GM18507 (cell line): ENCODE results near the gene LTB4R.

Experiments
- DNase-seq: peaks from one replicate; pipeline ENCODE4 v3.0.0; 2011; ENCODE audit warnings: low read depth; ENCODE audit not compliant: insufficient read length; ENCODE audit errors: extremely low spot score
- FAIRE-seq: peaks from 2 replicates; lab custom pipeline; 2011; peaks lifted over from hg19 to GRCh38; lab: Jason Lieb, UNC

Gene LTB4R

DNA sequence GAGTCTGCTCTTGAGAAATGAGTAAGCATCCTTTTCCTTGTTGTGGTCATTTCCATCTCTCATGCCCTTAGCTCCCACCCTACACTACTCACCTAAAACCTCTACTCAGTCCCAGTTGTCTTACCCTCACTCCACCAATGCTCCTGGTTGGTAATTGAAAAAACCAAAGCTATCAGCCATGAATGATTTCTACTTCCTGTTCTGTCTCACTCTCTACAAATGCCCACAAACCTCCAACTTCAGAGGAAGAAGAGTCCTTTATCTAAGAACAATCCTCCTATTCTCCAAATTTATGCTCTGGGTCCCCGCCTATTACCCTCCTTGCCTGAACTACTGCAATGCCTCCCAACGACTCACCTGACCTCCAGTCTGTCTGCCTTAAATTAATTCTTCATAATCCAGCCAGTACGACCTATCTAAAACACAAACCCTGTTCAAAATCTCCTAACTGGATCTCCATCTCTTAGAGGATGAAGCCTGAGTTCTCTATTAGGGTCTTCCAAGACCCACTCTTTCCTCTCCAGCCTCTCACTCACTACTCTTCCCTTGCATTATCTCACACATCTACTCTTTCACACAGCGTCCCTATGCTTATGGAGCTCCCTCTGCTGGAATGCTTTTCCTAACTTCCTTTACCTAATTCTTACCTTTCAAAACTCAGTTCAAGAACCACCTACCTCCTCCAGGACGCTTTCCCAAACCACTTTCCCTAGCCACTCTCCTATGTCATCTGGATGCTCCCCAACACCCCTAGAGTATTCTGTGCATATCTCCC lies 13.9 kb upstream of the LTB4R start:
- DNase-seq (no peak), FAIRE-seq (no peak)

DNA sequence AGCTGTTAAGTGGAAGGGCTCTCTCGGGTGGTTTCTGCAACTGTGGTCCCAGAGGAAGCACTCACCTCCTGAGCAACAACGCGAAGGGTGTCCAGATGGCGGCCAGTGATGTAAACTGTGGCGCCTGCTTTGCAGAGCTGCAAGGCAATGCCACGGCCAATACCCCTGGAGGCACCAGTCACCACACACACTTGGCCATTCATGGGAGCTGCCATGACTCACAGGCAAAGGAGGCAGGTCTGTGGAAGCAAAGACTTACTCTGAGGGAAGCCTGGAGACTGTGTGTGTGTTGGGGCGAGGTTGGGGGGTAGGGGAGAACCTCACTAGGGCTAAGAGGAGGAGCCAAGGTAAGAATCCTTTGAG lies 12.4 kb upstream of the LTB4R start:
- FAIRE-seq (no peak), DNase-seq (no peak)

DNA sequence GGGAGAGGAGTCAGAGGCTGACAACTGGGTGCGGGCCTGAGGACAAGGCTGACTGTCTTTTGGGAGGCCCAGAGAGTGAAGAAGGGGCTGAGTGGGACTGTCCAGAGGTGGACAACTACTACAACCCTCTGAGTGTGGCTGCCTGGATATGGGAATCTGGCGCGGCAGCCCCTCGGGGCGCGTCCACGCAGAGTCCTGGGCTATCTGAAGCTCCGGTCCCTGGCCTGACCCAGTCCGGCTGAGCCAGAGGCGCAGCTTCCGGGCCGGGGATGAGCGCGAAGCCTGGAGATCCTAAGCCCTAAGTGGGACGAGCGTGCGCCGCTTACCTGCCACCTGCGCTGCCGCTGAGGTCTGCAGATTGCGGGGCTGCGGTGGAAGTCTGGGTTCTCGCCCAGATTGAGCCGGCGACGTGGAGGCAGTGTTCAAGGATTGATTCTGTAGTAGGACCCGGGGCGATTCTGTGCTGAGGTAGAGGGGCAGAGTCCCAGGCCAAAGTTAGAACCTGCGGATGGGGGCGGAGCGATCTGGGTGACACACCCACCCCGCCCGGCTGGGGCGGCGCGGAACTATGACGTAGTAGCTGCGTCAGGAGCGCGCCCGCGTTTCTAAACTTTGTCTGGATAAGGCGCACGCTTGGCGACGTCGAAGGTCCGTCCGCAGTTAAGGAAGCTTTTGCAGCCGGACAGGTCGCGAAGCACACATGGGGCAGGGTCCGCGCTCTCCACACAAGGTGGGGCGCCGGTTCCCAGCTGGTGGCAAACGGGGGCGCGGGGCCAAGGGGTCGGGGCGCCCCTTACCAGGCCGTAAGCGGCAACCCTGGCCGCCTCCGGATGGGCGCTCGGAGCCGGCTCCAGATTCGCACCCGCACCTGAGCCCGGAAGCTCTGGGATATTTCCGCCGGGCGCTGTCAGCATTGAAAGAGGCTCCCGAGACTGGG lies 11.8 kb upstream of the LTB4R start, which contains the start of the genes DHRS1 and NOP9:
DHRS1 (minus strand) TSS at position 526 of the 937 bp plus-strand sequence. CDS start 674 bp downstream, outside the sequence.
NOP9 (plus strand) TSS at position 596 of the 937 bp plus-strand sequence; CDS start at position 701, 105 bp downstream.
- FAIRE-seq: peak; percentile 94

DNA sequence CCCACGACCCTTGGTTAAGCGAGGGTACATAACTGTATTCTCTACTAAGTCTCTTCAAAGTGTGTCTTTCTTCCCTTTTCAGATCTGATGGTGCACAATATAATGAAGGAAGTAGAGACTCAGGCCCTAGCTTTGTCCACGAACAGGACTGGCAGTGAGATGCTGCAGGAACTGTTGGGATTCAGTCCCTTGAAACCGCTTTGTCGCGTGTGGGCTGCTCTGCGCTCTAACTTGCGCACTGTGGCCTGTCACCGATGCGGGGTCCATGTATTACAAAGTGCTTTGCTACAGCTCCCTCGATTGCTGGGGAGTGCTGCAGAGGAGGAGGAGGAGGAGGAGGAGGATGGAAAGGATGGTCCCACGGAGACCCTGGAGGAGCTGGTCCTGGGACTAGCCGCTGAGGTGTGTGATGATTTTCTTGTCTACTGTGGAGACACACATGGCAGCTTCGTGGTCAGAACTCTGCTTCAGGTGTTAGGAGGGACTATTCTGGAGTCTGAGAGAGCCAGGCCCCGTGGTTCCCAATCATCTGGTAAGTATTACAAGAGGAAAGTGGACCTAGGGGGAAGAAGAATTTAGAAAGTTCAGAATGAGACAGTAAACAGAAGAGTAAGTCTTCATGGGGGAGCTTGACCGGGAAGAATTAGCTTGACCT lies 10.8 kb upstream of the LTB4R start:
- no peak for DNase-seq
- no peak for FAIRE-seq

More for the DNA sequence above, 11.8 kb upstream of the LTB4R start, which contains the start of the genes DHRS1 and NOP9:
- peak; percentile 96 for DNase-seq

DNA sequence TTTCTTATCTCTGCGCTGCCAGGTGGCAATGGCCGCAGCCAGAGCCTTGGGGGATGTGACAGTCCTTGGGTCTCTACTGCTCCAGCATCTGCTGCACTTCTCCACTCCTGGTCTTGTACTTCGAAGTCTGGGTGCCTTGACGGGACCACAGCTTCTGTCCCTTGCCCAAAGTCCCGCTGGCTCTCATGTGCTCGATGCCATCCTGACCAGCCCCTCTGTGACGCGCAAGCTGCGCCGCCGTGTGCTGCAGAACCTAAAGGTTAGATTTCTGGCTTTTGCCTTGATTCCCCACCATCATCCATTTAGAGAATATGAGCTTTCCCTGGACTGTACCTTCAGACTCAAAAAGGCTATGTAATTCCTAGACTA lies 7.3 kb upstream of the LTB4R start:
- FAIRE-seq (no peak), DNase-seq (no peak)

DNA sequence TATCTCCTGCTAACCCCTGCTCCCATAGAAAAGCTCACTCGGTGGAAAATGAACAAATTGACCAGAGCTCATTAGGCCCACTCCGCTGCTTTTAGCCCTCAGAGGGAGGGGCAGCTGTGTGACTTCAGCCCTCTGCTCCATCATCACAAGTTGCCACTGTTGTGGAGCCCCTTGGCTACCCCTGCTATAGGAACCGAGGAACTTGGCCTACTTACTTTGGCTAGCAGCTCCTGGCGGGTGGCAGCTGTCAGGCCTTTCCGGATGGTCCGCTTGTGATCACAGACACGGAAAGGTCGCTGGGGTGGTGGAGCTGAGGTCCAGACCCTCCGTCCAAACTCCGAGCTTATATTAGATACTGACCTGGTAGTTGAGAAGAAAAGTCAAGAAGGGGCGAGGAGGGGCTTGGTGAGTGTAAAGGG lies 4.1 kb upstream of the LTB4R start:
- DNase-seq (no peak), FAIRE-seq (no peak)

DNA sequence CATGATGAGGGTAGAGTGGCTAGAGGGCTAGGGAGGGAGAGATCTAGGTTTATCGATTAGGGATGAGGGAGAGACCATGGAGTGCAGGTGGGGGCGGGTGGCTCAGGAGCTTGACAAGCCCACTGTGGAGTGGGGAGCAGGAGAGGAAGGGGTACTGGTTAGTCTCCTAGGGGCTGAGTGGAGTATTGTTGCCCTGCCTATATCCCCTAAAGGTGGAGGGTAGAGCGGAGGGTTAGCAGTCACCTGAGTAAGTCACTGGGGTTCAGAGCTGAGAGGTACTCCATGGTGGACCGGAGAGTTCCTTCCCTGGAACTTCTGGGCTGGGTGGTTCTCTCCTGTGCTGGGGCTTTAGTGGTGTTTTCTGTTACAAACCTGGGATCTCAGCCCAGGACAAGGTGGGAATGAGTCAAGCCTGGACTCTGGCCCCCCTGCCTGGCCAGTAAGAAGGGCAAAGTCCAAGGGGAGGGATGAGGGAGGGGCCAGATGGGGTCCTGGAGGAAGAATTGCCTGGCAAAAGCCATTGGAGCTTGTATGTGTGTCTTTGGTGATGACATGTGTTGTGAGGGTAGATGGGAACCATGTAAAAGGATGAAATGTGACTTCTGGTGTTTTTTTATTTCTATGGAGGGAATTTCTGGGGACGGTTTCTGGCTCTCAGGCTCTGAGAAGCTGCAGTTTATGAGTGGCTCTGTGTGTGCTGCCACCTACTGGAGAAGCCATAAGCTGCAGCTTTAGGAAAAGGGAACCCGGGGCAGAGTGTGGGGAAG lies 3.5 kb upstream of the LTB4R start, which contains the start of gene CIDEB:
CIDEB (minus strand) TSS at position 403 of the 767 bp plus-strand sequence; CDS start at position 284, 119 bp downstream.
- DNase-seq: no peak
- peak; percentile 84 for FAIRE-seq

GRCh38 chr14:24308342-24309124 lies 2.8 kb upstream of the LTB4R start:
- FAIRE-seq: no peak
- DNase-seq: no peak

DNA sequence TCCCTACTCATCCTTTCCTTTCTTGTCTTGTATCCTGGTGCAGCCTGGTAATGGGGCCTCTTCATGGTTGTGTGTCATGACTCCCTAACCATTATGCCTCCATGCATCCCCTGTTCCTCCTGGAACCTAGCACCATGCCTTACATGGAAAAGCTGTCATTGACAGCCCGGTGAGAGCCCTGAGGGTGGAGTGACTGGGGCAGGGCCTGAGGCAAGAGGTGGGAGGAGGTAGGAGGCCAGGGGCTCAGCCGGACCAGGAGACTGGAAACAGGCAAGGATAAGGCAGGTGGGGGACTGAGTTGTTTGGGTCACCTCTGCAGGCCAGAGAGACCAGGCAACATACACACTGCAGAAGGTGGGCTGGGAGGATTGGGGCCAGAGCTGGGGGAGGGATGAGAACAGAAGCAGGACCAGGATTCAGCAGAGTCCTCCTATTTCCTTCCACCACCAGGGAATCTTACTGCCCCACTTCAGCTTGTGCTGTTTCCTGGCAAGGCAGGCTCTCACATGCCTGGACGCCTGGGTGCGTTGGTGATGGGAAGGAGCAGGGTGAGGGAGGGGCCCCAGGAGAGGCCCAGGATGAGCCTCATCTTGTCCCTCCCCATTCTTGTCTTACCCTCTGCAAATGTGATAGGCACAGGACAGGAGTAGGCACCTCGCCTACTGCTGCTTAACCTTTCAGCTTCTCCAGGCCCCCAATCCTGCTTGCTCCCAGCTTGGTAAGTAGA lies 1.6 kb upstream of the LTB4R start, which contains the start of gene LTB4R2:
LTB4R2 (plus strand) TSS at position 603 of the 727 bp plus-strand sequence. CDS start 525 bp downstream, outside the sequence.
- DNase-seq (no peak), FAIRE-seq (no peak)

- DNase-seq: no peak
- no peak for FAIRE-seq
Measured at GRCh38 chr14:24310265-24310645, 1.0 kb upstream of the LTB4R start.

DNA sequence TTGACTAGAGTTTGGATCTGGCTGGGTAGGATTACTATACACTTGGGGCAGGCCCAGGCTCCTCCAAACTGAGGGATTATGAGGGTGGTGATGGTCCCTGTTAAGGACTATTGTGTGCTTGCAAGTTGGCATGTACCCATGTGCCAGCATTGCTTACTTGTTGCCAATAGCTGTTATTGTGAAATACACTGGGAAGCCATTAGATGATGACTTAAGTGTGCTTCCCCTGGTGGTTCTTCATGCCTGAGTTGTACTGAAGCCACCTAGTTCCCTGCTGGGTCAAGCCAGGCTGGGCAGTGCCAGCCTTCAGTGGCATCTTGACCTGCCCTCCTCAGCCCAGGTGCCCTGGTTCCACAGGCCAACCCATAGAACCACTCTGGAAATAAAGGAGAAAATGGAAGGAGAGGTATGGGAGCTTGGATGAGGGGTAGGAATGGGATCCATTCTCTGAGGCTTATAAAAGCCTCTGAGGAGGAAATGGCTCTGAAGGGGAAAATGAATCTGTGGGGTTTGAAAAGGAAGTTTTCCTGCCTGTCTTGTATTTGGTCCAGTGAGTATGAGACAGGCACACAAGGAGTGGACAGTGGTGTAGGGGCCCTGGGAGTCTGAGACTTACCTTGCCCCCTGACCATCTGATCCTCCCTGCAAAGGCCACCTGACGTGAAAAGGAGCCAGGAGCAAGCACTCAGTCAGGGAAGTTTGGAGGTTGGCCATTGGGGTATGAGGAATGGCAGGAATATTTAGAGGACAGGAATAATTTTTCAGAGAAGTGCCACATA lies 724 bp downstream of the LTB4R start:
- no peak for FAIRE-seq
- no peak for DNase-seq

GRCh38 chr14:24312736-24313507 lies 1.6 kb downstream of the LTB4R start:
- FAIRE-seq: peak; percentile 64

GRCh38 chr14:24313913-24314312 lies 2.6 kb downstream of the LTB4R start:
- DNase-seq: no peak

More at GRCh38 chr14:24312736-24313507, 1.6 kb downstream of the LTB4R start:
- DNase-seq: no peak

DNA sequence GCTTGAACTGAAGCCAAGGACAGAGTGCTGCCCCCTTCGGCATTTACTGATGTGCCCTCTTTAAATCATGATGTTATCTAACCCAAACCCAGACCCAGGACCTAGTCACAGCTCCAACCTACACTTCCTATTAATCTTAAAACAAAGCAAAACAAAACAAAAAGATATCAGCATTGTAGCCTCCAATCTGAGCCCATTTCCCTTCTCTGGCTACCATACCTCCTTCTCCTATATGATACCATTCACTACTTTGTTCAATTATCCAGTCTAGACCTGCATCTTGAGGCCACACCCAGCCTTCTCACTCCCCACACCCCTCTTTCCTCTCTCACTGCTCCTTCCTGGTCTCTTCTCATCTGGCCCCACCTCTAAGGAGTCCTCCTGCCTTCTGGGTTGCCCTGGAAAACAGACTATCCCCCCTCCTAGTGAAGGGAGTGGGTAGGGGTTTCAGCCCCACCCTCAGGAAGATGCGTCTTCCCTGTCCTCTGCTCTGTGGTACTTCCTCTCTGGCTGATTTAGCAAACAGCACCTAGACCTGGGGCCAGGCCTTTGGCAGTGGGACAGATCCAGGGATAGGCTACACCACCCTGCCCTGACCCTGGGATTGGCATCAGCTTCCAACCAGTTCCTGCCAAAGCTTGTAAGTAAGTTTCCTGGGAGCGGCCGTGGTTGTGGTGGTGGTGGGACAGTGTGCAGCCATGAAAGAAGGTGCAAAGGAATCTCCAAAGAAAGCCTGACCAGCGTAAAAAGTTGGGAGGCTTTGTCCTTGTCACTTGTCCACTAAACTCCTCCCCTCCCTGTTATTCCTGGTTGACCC lies 3.3 kb downstream of the LTB4R start:
- no peak for FAIRE-seq
- DNase-seq: no peak

More at GRCh38 chr14:24313913-24314312, 2.6 kb downstream of the LTB4R start:
- FAIRE-seq: no peak

DNA sequence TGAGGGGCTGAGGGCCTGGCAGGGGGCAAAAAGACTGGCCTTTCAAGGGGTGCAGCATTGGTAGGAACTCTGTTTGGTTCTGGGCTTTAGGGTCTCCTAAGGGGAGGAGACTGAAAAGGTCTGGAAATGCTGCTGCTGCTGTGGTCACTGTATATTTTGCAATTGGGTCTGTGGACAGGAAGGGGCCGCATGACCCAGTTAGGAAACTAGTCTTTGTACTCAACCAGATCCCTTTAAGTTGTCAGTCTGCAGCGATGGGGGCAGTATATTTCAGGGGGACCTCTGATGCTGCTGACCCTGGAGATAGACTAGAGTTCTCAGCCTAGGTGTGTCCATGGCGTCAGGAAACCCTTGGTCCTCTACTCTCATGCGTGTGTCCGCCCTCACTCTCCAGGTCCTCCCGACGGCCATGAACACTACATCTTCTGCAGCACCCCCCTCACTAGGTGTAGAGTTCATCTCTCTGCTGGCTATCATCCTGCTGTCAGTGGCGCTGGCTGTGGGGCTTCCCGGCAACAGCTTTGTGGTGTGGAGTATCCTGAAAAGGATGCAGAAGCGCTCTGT lies 4.0 kb downstream of the LTB4R start:
- DNase-seq: no peak
- no peak for FAIRE-seq
